ENCODE results near the gene PRKCD.

PRKCD gene

DNA sequence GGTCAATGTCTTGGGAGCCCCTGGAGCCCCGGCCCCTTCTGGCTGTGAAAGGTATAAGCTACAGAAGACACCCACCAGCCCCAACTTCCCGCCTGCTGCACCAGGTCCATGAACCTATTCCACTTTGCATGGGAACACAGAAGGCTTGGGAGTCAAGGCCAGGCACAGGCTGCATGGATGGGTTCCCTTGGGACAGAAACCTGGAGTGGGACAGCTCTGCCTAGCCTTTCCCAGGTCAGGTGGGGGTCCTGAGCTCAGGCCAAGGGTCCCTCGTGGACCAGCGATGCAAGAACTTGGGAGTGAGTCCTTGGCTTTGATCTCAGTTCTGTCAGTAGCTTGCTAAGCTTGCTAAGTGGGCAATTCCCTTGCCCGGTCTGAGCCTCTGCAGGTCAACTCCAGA lies 69.8 kb downstream of the PRKCD start:
- H3K36me3 ChIP-seq (ENCODE audit: insufficient read depth, low read length), result peaks cover 99% of the 10 kb centered on the region; the same call in 1 of the 2 replicates
- no peak overlapping the region for H2AFZ ChIP-seq (ENCODE audit: low read length)
- no peaks in the 10 kb centered on the region for H4K20me1 ChIP-seq (ENCODE audit: insufficient read depth, low read length, poor library complexity, severe bottlenecking)
- no peaks in the 10 kb centered on the region for H3K27me3 ChIP-seq (ENCODE audit: insufficient read depth, low read length, poor library complexity, severe bottlenecking)
- no peak overlapping the region for H3K4me2 ChIP-seq (ENCODE audit: low read depth, low read length, poor library complexity, severe bottlenecking)
- TF ChIP-seq EZH2phosphoT487 (IDR thresholded peaks at IDR 0.05; ENCODE audit: borderline replicate concordance), result no peak
- no peak for TF ChIP-seq CTCF (conservative IDR thresholded peaks at IDR 0.05; ENCODE audit: low read length)
- no peaks in the 10 kb centered on the region for H3K4me1 ChIP-seq (ENCODE audit: insufficient read depth, low read length, poor library complexity, severe bottlenecking)
- no peaks in the 10 kb centered on the region for H3K9me3 ChIP-seq (ENCODE audit: insufficient read depth, low read depth, low read length)
- no peaks in the 10 kb centered on the region for H3K79me2 ChIP-seq (ENCODE audit: insufficient read depth, low read length)
- no peak overlapping the region for H3K9ac ChIP-seq (ENCODE audit: low read depth, low read length, poor library complexity, severe bottlenecking)
- no peak overlapping the region for H3K4me3 ChIP-seq (ENCODE audit: low read length, poor library complexity, severe bottlenecking)
- H3K9me2 ChIP-seq (replicated peaks; ENCODE audit: low read depth, low read length), result no peaks in the 10 kb centered on the region
- no peaks in the 10 kb centered on the region for H3F3A ChIP-seq (ENCODE audit: low read depth)

DNA sequence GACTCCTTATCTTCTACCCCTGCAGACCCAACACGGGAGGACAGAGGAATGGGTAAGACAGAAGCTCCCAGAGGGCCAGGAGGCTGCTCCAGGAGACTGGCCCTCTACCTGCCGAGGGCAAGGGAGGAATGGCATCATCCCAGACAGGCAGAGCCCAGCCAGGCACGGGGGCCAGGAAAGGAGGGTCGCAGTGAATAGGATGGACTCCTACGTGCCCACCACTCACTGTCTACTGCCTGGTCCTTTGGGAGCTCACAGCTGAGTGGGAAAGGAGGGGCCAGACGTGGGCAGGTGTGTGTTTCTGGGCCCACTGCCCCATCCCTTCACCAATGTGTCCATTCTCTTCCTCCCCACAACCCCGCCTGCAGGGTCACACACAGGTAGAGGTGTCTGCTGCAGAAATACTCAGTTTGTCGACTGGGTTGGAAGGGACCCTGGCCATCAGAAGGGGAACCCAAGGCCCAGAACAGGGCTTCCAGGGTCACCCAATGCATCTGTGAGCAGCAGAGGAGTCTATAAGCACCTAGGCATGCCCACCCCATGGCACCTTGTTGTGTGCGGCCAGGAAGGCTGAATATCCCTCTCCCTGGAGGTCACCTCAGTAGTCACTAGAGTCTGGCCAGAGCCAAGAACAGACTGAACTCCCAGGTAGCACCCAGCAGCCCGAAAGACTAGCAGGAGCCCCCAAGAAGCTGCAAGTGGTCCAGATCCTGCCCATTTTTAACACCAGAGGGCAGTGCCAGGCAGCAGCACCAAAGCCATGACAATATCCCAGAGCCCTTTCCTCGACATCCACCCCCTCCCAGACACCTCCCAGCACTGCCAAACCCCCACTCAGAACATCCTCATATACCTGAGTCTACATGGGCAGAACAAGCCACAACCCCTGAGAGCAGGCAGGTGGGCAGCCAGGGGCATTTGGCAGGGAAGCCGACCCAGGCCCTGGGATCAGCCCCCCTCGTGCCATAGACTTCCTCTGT lies 70.8 kb downstream of the PRKCD start:
- Histone ChIP-seq H3K27me3 (ENCODE audit: insufficient read depth, low read length, poor library complexity, severe bottlenecking) (no peaks in the 10 kb centered on the region), H3K36me3 (ENCODE audit: insufficient read depth, low read length) (peaks cover 99% of the 10 kb centered on the region; the same call in 1 of the 2 replicates), H3K79me2 (ENCODE audit: insufficient read depth, low read length) (no peaks in the 10 kb centered on the region), H3K9ac (ENCODE audit: low read depth, low read length, poor library complexity, severe bottlenecking) (no peak overlapping the region), H2AFZ (ENCODE audit: low read length) (no peak overlapping the region), H4K20me1 (ENCODE audit: insufficient read depth, low read length, poor library complexity, severe bottlenecking) (no peaks in the 10 kb centered on the region), H3K4me2 (ENCODE audit: low read depth, low read length, poor library complexity, severe bottlenecking) (no peak overlapping the region), H3K4me3 (ENCODE audit: low read length, poor library complexity, severe bottlenecking) (no peak overlapping the region), H3F3A (ENCODE audit: low read depth) (no peaks in the 10 kb centered on the region), H3K9me3 (ENCODE audit: insufficient read depth, low read depth, low read length) (no peaks in the 10 kb centered on the region), H3K4me1 (ENCODE audit: insufficient read depth, low read length, poor library complexity, severe bottlenecking) (no peaks in the 10 kb centered on the region), H3K9me2 (replicated peaks; ENCODE audit: low read depth, low read length) (no peaks in the 10 kb centered on the region)
- TF ChIP-seq CTCF (conservative IDR thresholded peaks at IDR 0.05; ENCODE audit: low read length) (peak; percentile 17; the same call in 1 of the 2 replicates), EZH2phosphoT487 (IDR thresholded peaks at IDR 0.05; ENCODE audit: borderline replicate concordance) (no peak)

DNA sequence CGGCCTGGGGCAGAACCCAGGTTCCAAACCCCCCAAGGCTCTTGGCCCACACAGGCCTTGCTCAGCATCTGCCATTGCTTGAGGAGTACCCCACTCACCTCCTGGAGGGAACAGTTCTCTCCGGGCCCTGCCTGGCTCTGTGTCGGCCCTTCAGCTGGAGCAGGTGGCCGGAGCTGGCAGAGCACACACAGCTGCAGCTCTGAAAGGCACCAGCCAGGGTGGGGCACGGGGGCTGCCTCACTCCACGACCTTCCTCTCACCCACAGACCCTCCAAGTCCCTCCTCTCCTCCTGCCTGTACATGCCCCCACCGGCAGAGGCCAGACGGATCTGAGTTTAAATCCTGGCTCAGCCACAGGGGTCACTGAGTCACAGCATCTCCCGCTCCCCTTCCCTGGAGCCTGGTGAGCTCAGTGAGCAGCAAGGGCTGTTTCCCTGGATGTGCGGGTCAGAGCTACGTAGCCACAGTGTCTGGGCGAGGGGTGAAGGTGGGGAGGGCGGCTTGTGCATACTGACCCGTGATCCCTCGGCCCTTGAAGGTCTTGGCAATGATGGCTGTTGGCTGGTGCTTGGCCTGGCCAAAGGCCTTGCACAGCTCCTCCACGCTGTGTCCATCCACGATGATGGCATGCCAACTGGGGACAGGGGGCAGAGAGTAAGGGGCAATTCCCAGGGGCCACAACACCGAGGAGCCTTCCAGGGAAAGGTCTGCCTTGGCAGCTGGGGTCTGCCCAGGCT lies 71.8 kb downstream of the PRKCD start:
- Histone ChIP-seq H3K4me3 (ENCODE audit: low read length, poor library complexity, severe bottlenecking) (no peak overlapping the region), H3K36me3 (ENCODE audit: insufficient read depth, low read length) (peaks cover 96% of the 10 kb centered on the region; the same call in 1 of the 2 replicates), H3K4me2 (ENCODE audit: low read depth, low read length, poor library complexity, severe bottlenecking) (no peak overlapping the region), H3K79me2 (ENCODE audit: insufficient read depth, low read length) (no peaks in the 10 kb centered on the region), H3K9me3 (ENCODE audit: insufficient read depth, low read depth, low read length) (no peaks in the 10 kb centered on the region), H3K27me3 (ENCODE audit: insufficient read depth, low read length, poor library complexity, severe bottlenecking) (no peaks in the 10 kb centered on the region), H3K9me2 (replicated peaks; ENCODE audit: low read depth, low read length) (no peaks in the 10 kb centered on the region), H3F3A (ENCODE audit: low read depth) (no peaks in the 10 kb centered on the region), H2AFZ (ENCODE audit: low read length) (no peak overlapping the region), H4K20me1 (ENCODE audit: insufficient read depth, low read length, poor library complexity, severe bottlenecking) (no peaks in the 10 kb centered on the region), H3K4me1 (ENCODE audit: insufficient read depth, low read length, poor library complexity, severe bottlenecking) (no peaks in the 10 kb centered on the region), H3K9ac (ENCODE audit: low read depth, low read length, poor library complexity, severe bottlenecking) (no peak overlapping the region)
- TF ChIP-seq EZH2phosphoT487 (IDR thresholded peaks at IDR 0.05; ENCODE audit: borderline replicate concordance), result no peak
- no peak for TF ChIP-seq CTCF (conservative IDR thresholded peaks at IDR 0.05; ENCODE audit: low read length)

Data from Loucy (cell line).